Ishikawa (cell line): ENCODE results near the gene FGF11.

Experiments
- CREB1 ChIP-seq: IDR thresholded peaks from 2 replicates; pipeline ENCODE4 v1.6.1; 2012; ENCODE audit warnings: low read depth
- EGR1 ChIP-seq: IDR thresholded peaks from 2 replicates; pipeline ENCODE4 v1.6.1; 2012
- EP300 ChIP-seq: IDR thresholded peaks from 2 replicates; pipeline ENCODE4 v1.6.1; 2012; ENCODE audit warnings: borderline replicate concordance
- MAX ChIP-seq: IDR thresholded peaks from 2 replicates; pipeline ENCODE4 v1.6.1; 2012
- NFIC ChIP-seq: IDR thresholded peaks from 2 replicates; pipeline ENCODE4 v1.6.1; 2012
- RAD21 ChIP-seq: IDR thresholded peaks from 2 replicates; pipeline ENCODE4 v1.6.1; 2012; ENCODE audit warnings: low read depth
- REST ChIP-seq: IDR thresholded peaks from 2 replicates; pipeline ENCODE4 v1.6.1; 2012; ENCODE audit warnings: low read depth, mild to moderate bottlenecking
- TAF1 ChIP-seq: IDR thresholded peaks from 2 replicates; pipeline ENCODE4 v1.6.1; 2012; ENCODE audit warnings: low read depth, mild to moderate bottlenecking
- TEAD4 ChIP-seq: IDR thresholded peaks from 2 replicates; pipeline ENCODE4 v1.6.1; 2012
- USF1 ChIP-seq: IDR thresholded peaks from 2 replicates; pipeline ENCODE4 v1.6.1; 2012
- ZBTB7A ChIP-seq: IDR thresholded peaks from 2 replicates; pipeline ENCODE4 v1.6.1; 2012; ENCODE audit warnings: low read depth

GRCh38 chr17:7467498-7467897 is 28.2 kb downstream of the FGF11 start:
- TF ChIP-seq TAF1 = no peak
- TF ChIP-seq REST = no peak
- no peak for TF ChIP-seq USF1
- no peak for TF ChIP-seq ZBTB7A
- TF ChIP-seq CREB1 = no peak
- TF ChIP-seq MAX = no peak
- no peak for TF ChIP-seq RAD21
- no peak for TF ChIP-seq EP300
- TF ChIP-seq TEAD4 = no peak
- TF ChIP-seq NFIC = no peak
- TF ChIP-seq EGR1 = no peak
